ENCODE data around the gene RNF187.

- TF ChIP-seq, protein P1, sequence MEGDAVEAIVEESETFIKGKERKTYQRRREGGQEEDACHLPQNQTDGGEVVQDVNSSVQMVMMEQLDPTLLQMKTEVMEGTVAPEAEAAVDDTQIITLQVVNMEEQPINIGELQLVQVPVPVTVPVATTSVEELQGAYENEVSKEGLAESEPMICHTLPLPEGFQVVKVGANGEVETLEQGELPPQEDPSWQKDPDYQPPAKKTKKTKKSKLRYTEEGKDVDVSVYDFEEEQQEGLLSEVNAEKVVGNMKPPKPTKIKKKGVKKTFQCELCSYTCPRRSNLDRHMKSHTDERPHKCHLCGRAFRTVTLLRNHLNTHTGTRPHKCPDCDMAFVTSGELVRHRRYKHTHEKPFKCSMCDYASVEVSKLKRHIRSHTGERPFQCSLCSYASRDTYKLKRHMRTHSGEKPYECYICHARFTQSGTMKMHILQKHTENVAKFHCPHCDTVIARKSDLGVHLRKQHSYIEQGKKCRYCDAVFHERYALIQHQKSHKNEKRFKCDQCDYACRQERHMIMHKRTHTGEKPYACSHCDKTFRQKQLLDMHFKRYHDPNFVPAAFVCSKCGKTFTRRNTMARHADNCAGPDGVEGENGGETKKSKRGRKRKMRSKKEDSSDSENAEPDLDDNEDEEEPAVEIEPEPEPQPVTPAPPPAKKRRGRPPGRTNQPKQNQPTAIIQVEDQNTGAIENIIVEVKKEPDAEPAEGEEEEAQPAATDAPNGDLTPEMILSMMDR (optimal IDR thresholded peaks at IDR 0.05 in 1 of 3, IDR thresholded peaks at IDR 0.05 in 1 of 3, conservative IDR thresholded peaks at IDR 0.05 in 1 of 3; ENCODE audit: extremely low read depth in 1 of 3, insufficient read depth in 2 of 3, low read length in 3 of 3), result no peak
- TF ChIP-seq EZH2 (IDR thresholded peaks at IDR 0.05; ENCODE audit: low read length), result no peak
Observed at GRCh38 chr1:228448372-228448771, 38.8 kb upstream of the RNF187 start.
